GM10266 (cell line): ENCODE measurements around the gene FGD1.
"Not testable (repeated sequence)": the region's sequence is repeated elsewhere in the genome, so short reads cannot be mapped to it uniquely, and the experiment has no call there.

ENCODE experiments used
- DNase-seq: peaks from one replicate; pipeline ENCODE4 v3.0.0; 2012; ENCODE audit errors: extremely low spot score
- CTCF ChIP-seq: IDR thresholded peaks from 2 replicates; pipeline ENCODE4 v1.5.1; 2012; ENCODE audit warnings: mild to moderate bottlenecking, low read depth; ENCODE audit not compliant: control insufficient read depth, insufficient read depth; ENCODE audit errors: missing control alignments

Gene FGD1

GRCh38 chrX:54495814-54496516 is at the start of gene FGD1:
Gene FGD1, minus strand, starts transcription at chrX:54496234. Its CDS starts 802 bp downstream, at chrX:54495432.
- no peak for TF ChIP-seq CTCF
- peak; percentile 75 for DNase-seq

GRCh38 chrX:54542239-54542638 is 46.2 kb upstream of the FGD1 start:
- not testable (repeated sequence) for DNase-seq

GRCh38 chrX:54540289-54540688 is 44.3 kb upstream of the FGD1 start:
- no peak for DNase-seq
- TF ChIP-seq CTCF: no peak

- no peak for TF ChIP-seq CTCF
- DNase-seq: no peak
Measured at GRCh38 chrX:54534271-54534670, 38.2 kb upstream of the FGD1 start.

GRCh38 chrX:54530357-54530900 is 34.4 kb upstream of the FGD1 start:
- no peak for TF ChIP-seq CTCF
- DNase-seq: peak; percentile 4

GRCh38 chrX:54529552-54530356 is 33.7 kb upstream of the FGD1 start, which contains the start of gene GNL3L:
Gene GNL3L, plus strand, starts transcription at chrX:54530219. Its CDS starts 2,348 bp downstream, at chrX:54532567.
- no peak for TF ChIP-seq CTCF
- DNase-seq: peak; percentile 88

GRCh38 chrX:54529151-54529550 is 33.1 kb upstream of the FGD1 start:
- no peak for DNase-seq
- no peak for TF ChIP-seq CTCF
